PC-3 (cell line): ENCODE measurements around the gene CTSD. TPM values are rescaled to one million over a fixed set of nuclear protein-coding genes. Genes with fewer than 3 reads are reported as not detected.

Source experiments
- ATAC-seq: fragments of 200-7000 bp; cut with Tn5 transposase; 2 replicates; pipeline ENCODE4 v1.9.1; 2020; ENCODE audit warnings: mild to moderate bottlenecking, moderate library complexity
- BruUV-seq: library from RNA; stranded (reverse); fragments of 400-500 nt; replicated peaks from 2 replicates; lab custom pipeline; 2021; lab: Mats Ljungman, UMichigan
- CTCF ChIA-PET: fragments of 300-600 bp; sonication (Branson Sonifier 250); formaldehyde crosslinking; loops from one replicate; lab custom pipeline; 2022; ENCODE audit warnings: antibody characterized with exemption; lab: Charles Lee
- POLR2A ChIA-PET: fragments of 300-600 bp; sonication (Branson Sonifier 250); formaldehyde crosslinking; loops from one replicate; lab custom pipeline; 2022; ENCODE audit warnings: antibody characterized with exemption; ENCODE audit not compliant: unreplicated experiment; lab: Charles Lee
- DNase-seq: peaks from one replicate; pipeline ENCODE4 v3.0.0-alpha.2; 2015
- H2AFZ ChIP-seq: fragments of 300-600 bp; sonication (generic); 2 replicates; pipeline ENCODE4 v1.6.0; 2016; ENCODE audit warnings: antibody characterized with exemption, low read length
- H3F3A ChIP-seq: fragments of 300-600 bp; sonication (generic); one replicate; pipeline ENCODE4 v1.6.0; 2017; ENCODE audit warnings: antibody characterized with exemption, low read length, control low read depth, mild to moderate bottlenecking; ENCODE audit not compliant: unreplicated experiment
- H3K27ac ChIP-seq: fragments of 300-600 bp; sonication (generic); 2 replicates; pipeline ENCODE4 v1.5.1; 2016; ENCODE audit warnings: mild to moderate bottlenecking, low read length
- H3K27me3 ChIP-seq: fragments of 300-600 bp; sonication (generic); 2 replicates; pipeline ENCODE4 v1.6.1; 2016; ENCODE audit warnings: low read length, mixed read lengths
- H3K36me3 ChIP-seq: fragments of 300-600 bp; sonication (generic); 2 replicates; pipeline ENCODE4 v1.6.1; 2016; ENCODE audit warnings: low read depth, mixed run types, low read length, mixed read lengths
- H3K4me1 ChIP-seq: fragments of 300-600 bp; sonication (generic); 2 replicates; pipeline ENCODE4 v1.5.1; 2016; ENCODE audit warnings: low read length; ENCODE audit not compliant: insufficient read depth
- H3K4me2 ChIP-seq: fragments of 300-600 bp; sonication (generic); 2 replicates; pipeline ENCODE4 v1.6.0; 2016; ENCODE audit warnings: low read length
- H3K4me3 ChIP-seq: fragments of 300-600 bp; sonication (generic); 2 replicates; pipeline ENCODE4 v1.5.1; 2016; ENCODE audit warnings: mild to moderate bottlenecking, low read length, mixed read lengths
- H3K79me2 ChIP-seq: fragments of 300-600 bp; sonication (generic); 2 replicates; pipeline ENCODE4 v1.6.1; 2017; ENCODE audit warnings: low read length, mixed read lengths
- H3K9ac ChIP-seq: fragments of 300-600 bp; sonication (generic); 2 replicates; pipeline ENCODE4 v1.6.0; 2016; ENCODE audit warnings: mild to moderate bottlenecking, low read length
- H3K9me2 ChIP-seq: fragments of 300-600 bp; sonication (generic); replicated peaks from 2 replicates; pipeline ENCODE4 v1.6.1; 2016; ENCODE audit warnings: mixed run types, low read length, mixed read lengths
- H3K9me3 ChIP-seq: fragments of 300-600 bp; sonication (generic); 2 replicates; pipeline ENCODE4 v1.6.1; 2016; ENCODE audit warnings: low read length, mixed read lengths
- H4K20me1 ChIP-seq: fragments of 300-600 bp; sonication (generic); 2 replicates; pipeline ENCODE4 v1.6.1; 2016; ENCODE audit warnings: low read length, mixed read lengths
- EZH2 ChIP-seq: fragments of 300-600 bp; sonication (generic); IDR thresholded peaks from one replicate; pipeline ENCODE4 v1.6.1; 2017; ENCODE audit warnings: antibody characterized with exemption, mild to moderate bottlenecking, low read length; ENCODE audit not compliant: unreplicated experiment
- EZH2phosphoT487 ChIP-seq: fragments of 300-600 bp; sonication (generic); IDR thresholded peaks from 2 replicates; pipeline ENCODE4 v1.6.1; 2018; ENCODE audit warnings: mild to moderate bottlenecking, antibody characterized with exemption, low read length, borderline replicate concordance
- intact Hi-C: fragments of 100-400 bp; cut with micrococcal nuclease; formaldehyde crosslinking; loops from 2 replicates; pipeline ENCODE4 v1.9.0; 2023
- total RNA-seq: library from RNA; depleted of rRNA; stranded (reverse); fragments of >200 nt; gene quantifications from 2 replicates; pipeline ENCODE4 v1.2.3, GENCODE V29; 2014
- TF ChIP-seq, protein P1 (sequence below): fragments of 300-600 bp; sonication (generic); conservative IDR thresholded peaks from 2 replicates; pipeline ENCODE4 v1.5.1; 2017; ENCODE audit warnings: antibody characterized with exemption, low read depth, mild to moderate bottlenecking, low read length

CTSD gene
- total RNA-seq, 1 experiment from 2014 or later, result 308 TPM

DNA sequence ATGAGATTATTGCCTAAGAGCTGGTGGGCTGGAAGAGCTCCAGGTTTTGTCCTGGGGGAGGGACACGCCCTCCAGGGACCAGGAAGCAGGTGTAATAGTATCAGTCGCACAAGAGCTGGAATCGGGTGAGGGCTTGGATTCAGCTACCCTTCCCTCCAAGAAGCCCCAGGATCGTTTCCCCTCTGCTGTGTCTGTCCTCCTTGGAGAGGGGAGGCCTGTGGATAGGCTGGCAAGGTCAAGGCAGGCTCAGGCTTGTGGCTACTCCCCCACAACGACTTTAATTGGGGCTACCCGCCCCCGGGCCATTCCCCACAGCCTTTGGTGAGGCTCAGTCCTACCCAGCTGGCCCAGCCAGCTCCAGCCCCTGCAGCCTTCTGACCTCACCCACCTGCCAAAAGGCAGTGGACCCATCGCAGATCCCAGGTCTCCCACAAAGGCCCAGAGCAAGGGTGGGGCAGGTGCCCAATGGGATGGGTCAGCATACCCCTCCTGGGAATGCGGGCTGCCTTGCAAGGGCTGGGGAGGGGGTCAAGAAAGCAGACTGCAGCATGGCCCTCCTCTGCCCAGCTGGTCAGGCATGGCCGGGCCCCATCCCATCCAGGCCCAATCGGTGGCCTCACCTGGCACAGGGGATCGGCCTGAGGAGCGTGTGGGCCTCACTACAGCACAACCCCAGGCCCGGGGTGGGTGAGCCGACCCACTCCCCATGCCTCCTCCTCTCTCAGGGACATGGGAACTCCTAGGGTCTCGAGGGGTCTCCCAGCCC is 1.0 kb downstream of the CTSD start:
- Histone ChIP-seq H3K9ac (peak overlapping the region; percentile 84), H3F3A (no peaks in the 10 kb centered on the region), H3K9me3 (no peaks in the 10 kb centered on the region), H3K4me1 (peaks cover 27% of the 10 kb centered on the region), H3K27me3 (no peaks in the 10 kb centered on the region), H3K27ac (peak overlapping the region; percentile 40), H3K79me2 (peaks cover 30% of the 10 kb centered on the region), H3K9me2 (no peaks in the 10 kb centered on the region), H4K20me1 (peaks cover 10% of the 10 kb centered on the region; the same call in 1 of the 2 replicates), H3K4me2 (peak overlapping the region; percentile 99), H3K4me3 (peak overlapping the region; percentile 87), H2AFZ (0 out of 2 replicates have a peak overlapping the region, but pooled peaks have one; percentile 76), H3K36me3 (no peaks in the 10 kb centered on the region)
- ChIA-PET CTCF (interaction anchor here (0.9 to 1.1 kb wide), 2 partner anchors 66 to 70 kb away, joined by 3 to 16 read pairs; no protein-coding TSS in a partner anchor), POLR2A (no interaction called here)
- BruUV-seq, result TSS peak; percentile 79
- peak; percentile 75 for DNase-seq
- peak; percentile 35 for ATAC-seq
- TF ChIP-seq, protein P1, sequence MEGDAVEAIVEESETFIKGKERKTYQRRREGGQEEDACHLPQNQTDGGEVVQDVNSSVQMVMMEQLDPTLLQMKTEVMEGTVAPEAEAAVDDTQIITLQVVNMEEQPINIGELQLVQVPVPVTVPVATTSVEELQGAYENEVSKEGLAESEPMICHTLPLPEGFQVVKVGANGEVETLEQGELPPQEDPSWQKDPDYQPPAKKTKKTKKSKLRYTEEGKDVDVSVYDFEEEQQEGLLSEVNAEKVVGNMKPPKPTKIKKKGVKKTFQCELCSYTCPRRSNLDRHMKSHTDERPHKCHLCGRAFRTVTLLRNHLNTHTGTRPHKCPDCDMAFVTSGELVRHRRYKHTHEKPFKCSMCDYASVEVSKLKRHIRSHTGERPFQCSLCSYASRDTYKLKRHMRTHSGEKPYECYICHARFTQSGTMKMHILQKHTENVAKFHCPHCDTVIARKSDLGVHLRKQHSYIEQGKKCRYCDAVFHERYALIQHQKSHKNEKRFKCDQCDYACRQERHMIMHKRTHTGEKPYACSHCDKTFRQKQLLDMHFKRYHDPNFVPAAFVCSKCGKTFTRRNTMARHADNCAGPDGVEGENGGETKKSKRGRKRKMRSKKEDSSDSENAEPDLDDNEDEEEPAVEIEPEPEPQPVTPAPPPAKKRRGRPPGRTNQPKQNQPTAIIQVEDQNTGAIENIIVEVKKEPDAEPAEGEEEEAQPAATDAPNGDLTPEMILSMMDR, result no peak
- TF ChIP-seq EZH2 (no peak), EZH2phosphoT487 (no peak)
- intact Hi-C loops, result loop anchor here (5.0 kb wide), 1 partner anchor 70 kb away; the partner anchor contains the start of gene SYT8

DNA sequence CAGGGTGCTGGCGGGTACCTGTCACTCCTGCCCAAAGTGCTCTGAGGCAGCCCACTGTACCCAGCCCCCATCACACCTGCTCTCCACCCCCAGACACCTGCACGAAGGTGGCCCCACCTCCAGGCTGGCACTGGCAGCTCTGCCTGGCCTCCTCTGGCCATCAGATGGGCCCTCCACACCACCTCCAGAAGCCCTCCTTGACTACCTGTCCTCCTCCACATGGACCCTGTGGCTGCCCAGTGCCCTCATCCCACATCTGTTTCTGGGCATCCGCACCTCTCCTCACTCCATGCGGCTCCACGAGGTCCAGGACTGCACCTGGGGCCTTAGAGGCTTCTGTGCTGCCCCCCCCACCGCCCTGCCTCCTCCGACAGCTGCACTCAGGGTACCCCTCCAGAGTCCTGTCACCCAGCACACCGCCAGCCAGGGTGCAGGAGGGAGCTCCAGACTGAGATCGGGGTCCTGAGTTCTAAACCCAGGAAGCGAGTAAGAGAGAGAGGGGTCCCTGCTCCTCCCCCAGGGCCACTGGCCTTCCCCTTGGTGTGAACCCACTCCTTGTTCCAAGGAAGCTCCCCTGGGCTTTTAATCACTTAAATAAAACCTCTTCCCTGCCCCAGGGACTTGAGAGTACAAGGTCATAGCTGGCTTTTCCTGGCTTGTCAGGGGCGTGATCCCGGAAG is 1.7 kb downstream of the CTSD start:
- CTCF ChIA-PET, result interaction anchor here (0.9 to 1.1 kb wide), 2 partner anchors 67 to 70 kb away, joined by 3 to 16 read pairs; no protein-coding TSS in a partner anchor
- no peaks in the 10 kb centered on the region for H3F3A ChIP-seq
- peaks cover 30% of the 10 kb centered on the region for H3K79me2 ChIP-seq
- no peak overlapping the region for H3K27ac ChIP-seq
- ATAC-seq (no peak), DNase-seq (no peak)
- no peak overlapping the region for H3K9ac ChIP-seq
- no peaks in the 10 kb centered on the region for H3K27me3 ChIP-seq
- H3K4me2 ChIP-seq, result peak overlapping the region; percentile 99
- H3K9me2 ChIP-seq, result no peaks in the 10 kb centered on the region
- no peaks in the 10 kb centered on the region for H3K9me3 ChIP-seq
- TF ChIP-seq, protein P1, result no peak
- TF ChIP-seq EZH2, result no peak
- POLR2A ChIA-PET, result no interaction called here
- H4K20me1 ChIP-seq, result peaks cover 10% of the 10 kb centered on the region; the same call in 1 of the 2 replicates
- peak overlapping the region; percentile 87 for H3K4me3 ChIP-seq
- H3K36me3 ChIP-seq, result no peaks in the 10 kb centered on the region
- H2AFZ ChIP-seq, result no peak overlapping the region
- no TSS peak for BruUV-seq
- intact Hi-C loops, result loop anchor here (5.0 kb wide), 1 partner anchor 70 kb away; the partner anchor contains the start of gene SYT8
- peaks cover 27% of the 10 kb centered on the region for H3K4me1 ChIP-seq
